Measurements from ENCODE around the gene CATSPERD.

- no peak for TF ChIP-seq CTCF (IDR thresholded peaks at IDR 0.05)
- TF ChIP-seq POLR2A (IDR thresholded peaks at IDR 0.05): no peak
Observed at GRCh38 chr19:5789886-5790558, 69.6 kb downstream of the CATSPERD start.

Measured in body of pancreas (tissue), 4 donors.